ENCODE data around the gene SPTBN4. TPM values are rescaled to one million over a fixed set of nuclear protein-coding genes. Genes with fewer than 3 reads are reported as not detected.
"Not testable (repeated sequence)": the region's sequence is repeated elsewhere in the genome, so short reads cannot be mapped to it uniquely, and the experiment has no call there.

Gene SPTBN4
- total RNA-seq, 1 donor from 2014 or later = 0.53 TPM

GRCh38 chr19:40458597-40458974 lies 8.2 kb upstream of the SPTBN4 start:
- H3K4me3 ChIP-seq = no peak overlapping the region
- no peak for DNase-seq
- peaks cover 18% of the 10 kb centered on the region for H3K4me1 ChIP-seq
- TF ChIP-seq, protein P1, sequence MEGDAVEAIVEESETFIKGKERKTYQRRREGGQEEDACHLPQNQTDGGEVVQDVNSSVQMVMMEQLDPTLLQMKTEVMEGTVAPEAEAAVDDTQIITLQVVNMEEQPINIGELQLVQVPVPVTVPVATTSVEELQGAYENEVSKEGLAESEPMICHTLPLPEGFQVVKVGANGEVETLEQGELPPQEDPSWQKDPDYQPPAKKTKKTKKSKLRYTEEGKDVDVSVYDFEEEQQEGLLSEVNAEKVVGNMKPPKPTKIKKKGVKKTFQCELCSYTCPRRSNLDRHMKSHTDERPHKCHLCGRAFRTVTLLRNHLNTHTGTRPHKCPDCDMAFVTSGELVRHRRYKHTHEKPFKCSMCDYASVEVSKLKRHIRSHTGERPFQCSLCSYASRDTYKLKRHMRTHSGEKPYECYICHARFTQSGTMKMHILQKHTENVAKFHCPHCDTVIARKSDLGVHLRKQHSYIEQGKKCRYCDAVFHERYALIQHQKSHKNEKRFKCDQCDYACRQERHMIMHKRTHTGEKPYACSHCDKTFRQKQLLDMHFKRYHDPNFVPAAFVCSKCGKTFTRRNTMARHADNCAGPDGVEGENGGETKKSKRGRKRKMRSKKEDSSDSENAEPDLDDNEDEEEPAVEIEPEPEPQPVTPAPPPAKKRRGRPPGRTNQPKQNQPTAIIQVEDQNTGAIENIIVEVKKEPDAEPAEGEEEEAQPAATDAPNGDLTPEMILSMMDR (IDR thresholded peaks at IDR 0.05) = no peak
- no peaks in the 10 kb centered on the region for H3K9me3 ChIP-seq
- no peaks in the 10 kb centered on the region for H3K27me3 ChIP-seq (ENCODE audit: low read depth)
- no peak for ATAC-seq
- intact Hi-C loops (cut with DNase I) = no loop called here
- peaks cover 44% of the 10 kb centered on the region for H3K36me3 ChIP-seq
- H3K27ac ChIP-seq = no peak overlapping the region

GRCh38 chr19:40460185-40460584 lies 6.6 kb upstream of the SPTBN4 start:
- no peaks in the 10 kb centered on the region for H3K27me3 ChIP-seq (ENCODE audit: low read depth)
- DNase-seq (no peak), ATAC-seq (no peak)
- H3K36me3 ChIP-seq = peaks cover 34% of the 10 kb centered on the region
- H3K27ac ChIP-seq = no peak overlapping the region
- intact Hi-C loops (cut with DNase I) = no loop called here
- H3K9me3 ChIP-seq = no peaks in the 10 kb centered on the region
- H3K4me3 ChIP-seq = no peak overlapping the region
- TF ChIP-seq, protein P1 (IDR thresholded peaks at IDR 0.05) = no peak
- peaks cover 34% of the 10 kb centered on the region for H3K4me1 ChIP-seq

GRCh38 chr19:40461669-40462221 lies 5.1 kb upstream of the SPTBN4 start:
- Histone ChIP-seq H3K27me3 (ENCODE audit: low read depth) (no peaks in the 10 kb centered on the region), H3K4me1 (peaks cover 45% of the 10 kb centered on the region), H3K36me3 (peaks cover 19% of the 10 kb centered on the region), H3K4me3 (no peak overlapping the region), H3K27ac (peak overlapping the region; percentile 37), H3K9me3 (no peaks in the 10 kb centered on the region)
- ATAC-seq (no peak), DNase-seq (peak; percentile 78)
- TF ChIP-seq, protein P1 (IDR thresholded peaks at IDR 0.05) = no peak
- intact Hi-C loops (cut with DNase I) = no loop called here

DNA sequence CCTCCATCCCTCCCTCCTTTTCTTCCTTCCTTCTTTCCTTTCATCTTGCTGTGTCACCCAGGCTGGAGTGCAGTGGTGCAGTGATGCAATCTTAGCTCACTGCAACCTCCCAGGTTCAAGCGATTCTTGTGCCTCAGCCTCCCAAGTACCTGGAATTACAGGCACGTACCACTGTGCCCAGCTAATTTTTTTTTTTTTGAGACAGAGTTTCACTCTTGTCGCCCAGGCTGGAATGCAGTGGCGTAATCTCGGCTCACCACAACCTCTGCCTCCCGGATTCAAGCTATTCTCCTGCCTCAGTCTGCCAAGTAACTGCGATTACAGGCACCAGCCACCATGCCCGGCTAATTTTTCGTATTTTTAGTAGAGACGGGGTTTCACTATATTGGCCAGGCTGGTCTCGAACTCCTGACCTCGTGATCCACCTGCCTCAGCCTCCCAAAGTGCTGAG lies 3.2 kb upstream of the SPTBN4 start:
- intact Hi-C loops (cut with DNase I) = not testable (repeated sequence)

DNA sequence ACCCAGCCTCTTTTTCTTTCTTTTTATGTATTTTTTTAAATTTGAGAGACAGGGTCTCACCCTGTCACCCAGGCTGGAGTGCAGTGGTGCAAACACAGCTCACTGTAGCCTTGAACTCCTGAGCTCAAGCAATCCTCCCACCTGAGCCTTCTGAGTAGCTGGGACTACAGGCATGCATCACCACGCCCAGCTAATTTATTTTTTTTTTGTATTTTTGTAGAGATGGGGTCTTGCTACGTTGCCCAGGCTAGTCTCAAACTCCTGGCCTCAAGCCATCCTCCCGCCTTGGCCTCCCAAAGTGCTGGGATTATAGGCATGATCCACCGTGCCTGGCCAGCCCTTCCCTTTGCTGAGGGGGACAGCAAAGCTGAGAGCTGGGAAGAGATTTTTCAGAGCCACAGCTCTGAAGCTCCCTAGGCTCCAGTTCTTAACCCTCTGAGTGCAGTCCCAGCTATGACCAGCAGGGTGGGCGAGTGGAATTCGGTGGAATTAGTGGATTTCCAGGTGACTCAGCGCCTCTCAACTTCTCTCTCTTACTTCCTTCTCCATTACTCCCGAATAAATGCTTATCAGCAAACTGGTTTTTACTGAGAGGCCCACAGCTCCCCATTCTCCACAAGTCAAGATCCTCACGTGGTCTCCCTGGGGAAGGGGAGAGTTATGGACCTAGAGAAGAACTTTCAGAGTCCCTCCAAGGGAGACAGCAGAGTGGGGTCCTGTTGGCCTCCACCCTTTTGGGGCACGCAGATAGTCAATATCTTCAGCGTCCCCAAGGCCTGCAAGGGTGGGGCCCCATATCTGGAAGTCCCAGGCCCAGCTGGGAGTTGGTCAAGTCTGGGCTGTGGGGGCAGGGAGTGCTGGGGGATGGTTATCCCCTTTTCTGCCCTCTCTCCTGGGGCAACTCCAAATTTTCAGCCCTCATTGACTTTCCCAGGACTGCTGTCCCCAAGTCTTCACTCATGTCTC lies 2.5 kb upstream of the SPTBN4 start:
- TF ChIP-seq, protein P1 (IDR thresholded peaks at IDR 0.05) = peak; percentile 89
- intact Hi-C loops (cut with DNase I) = no loop called here
- Histone ChIP-seq H3K27me3 (ENCODE audit: low read depth) (peaks cover 5% of the 10 kb centered on the region), H3K4me1 (peaks cover 51% of the 10 kb centered on the region), H3K9me3 (no peaks in the 10 kb centered on the region), H3K27ac (peak overlapping the region; percentile 97), H3K36me3 (no peaks in the 10 kb centered on the region), H3K4me3 (peak overlapping the region; percentile 86)
- DNase-seq = peak; percentile 88
- ATAC-seq = peak; percentile 64 to 71

More for the DNA sequence above, 3.2 kb upstream of the SPTBN4 start:
- not testable (repeated sequence) for H3K9me3 ChIP-seq; H3K36me3 ChIP-seq; H3K27me3 ChIP-seq (ENCODE audit: low read depth)
- peak overlapping the region; percentile 97 for H3K27ac ChIP-seq
- H3K4me3 ChIP-seq = peak overlapping the region; percentile 86
- DNase-seq (peak; percentile 77), ATAC-seq (peak; percentile 3 to 25)
- H3K4me1 ChIP-seq = peaks cover 51% of the 10 kb centered on the region
